H9 (cell line): ENCODE measurements around the gene SYNGR4. TPM values are rescaled to one million over a fixed set of nuclear protein-coding genes. Genes with fewer than 3 reads are reported as not detected.

Experiments used
- DNase-seq: peaks from one replicate; pipeline ENCODE4 v3.0.0-alpha.2; 2017
- H2AFZ ChIP-seq: one replicate; pipeline ENCODE4 v1.6.1; 2013; ENCODE audit warnings: mild to moderate bottlenecking, low read length, control low read depth, moderate library complexity
- H2AK5ac ChIP-seq: 2 replicates; pipeline ENCODE4 v1.6.1; 2013; ENCODE audit warnings: low read length, control low read depth, mixed read lengths; ENCODE audit not compliant: insufficient read length
- H2BK120ac ChIP-seq: one replicate; pipeline ENCODE4 v1.6.1; 2013; ENCODE audit warnings: low read depth, mild to moderate bottlenecking, low read length, control low read depth, inconsistent platforms; ENCODE audit not compliant: poor library complexity, severe bottlenecking
- H2BK12ac ChIP-seq: 2 replicates; pipeline ENCODE4 v1.6.1; 2013; ENCODE audit warnings: low read length, control low read depth, mixed read lengths, low read depth; ENCODE audit not compliant: insufficient read length
- H2BK15ac ChIP-seq: 2 replicates; pipeline ENCODE4 v1.6.1; 2013; ENCODE audit warnings: low read depth, low read length, control low read depth
- H2BK20ac ChIP-seq: one replicate; pipeline ENCODE4 v1.6.1; 2013; ENCODE audit warnings: low read depth, mild to moderate bottlenecking, low read length, control low read depth, inconsistent platforms; ENCODE audit not compliant: poor library complexity, severe bottlenecking
- H2BK5ac ChIP-seq: 2 replicates; pipeline ENCODE4 v1.6.1; 2013; ENCODE audit warnings: low read length, control low read depth, mixed read lengths; ENCODE audit not compliant: insufficient read length
- H3K14ac ChIP-seq: 2 replicates; pipeline ENCODE4 v1.6.1; 2013; ENCODE audit warnings: low read length, control low read depth; ENCODE audit not compliant: insufficient read depth
- H3K18ac ChIP-seq: 2 replicates; pipeline ENCODE4 v1.6.1; 2013; ENCODE audit warnings: low read depth, mild to moderate bottlenecking, mixed read lengths, low read length, control low read depth; ENCODE audit not compliant: insufficient read length
- H3K23ac ChIP-seq: 2 replicates; pipeline ENCODE4 v1.6.1; 2013; ENCODE audit warnings: low read length, control low read depth, mixed read lengths, low read depth; ENCODE audit not compliant: insufficient read length
- H3K23me2 ChIP-seq: 2 replicates; pipeline ENCODE4 v1.6.1; 2013; ENCODE audit warnings: low read depth, mild to moderate bottlenecking, mixed read lengths, low read length, control low read depth; ENCODE audit not compliant: insufficient read length, poor library complexity, severe bottlenecking
- H3K27ac ChIP-seq: 2 replicates; pipeline ENCODE4 v1.5.1; 2013; ENCODE audit warnings: low read length, control low read depth, mixed read lengths, low read depth; ENCODE audit not compliant: insufficient read length
- H3K27me3 ChIP-seq: 2 replicates; pipeline ENCODE4 v1.6.1; 2013; ENCODE audit warnings: low read length, control low read depth, inconsistent platforms; ENCODE audit not compliant: insufficient read depth
- H3K4ac ChIP-seq: 2 replicates; pipeline ENCODE4 v1.6.1; 2013; ENCODE audit warnings: low read depth, mild to moderate bottlenecking, control low read depth, inconsistent platforms, low read length, moderate library complexity
- H3K4me1 ChIP-seq: 2 replicates; pipeline ENCODE4 v1.6.1; 2013; ENCODE audit warnings: low read length, control low read depth, inconsistent platforms; ENCODE audit not compliant: insufficient read depth
- H3K4me2 ChIP-seq: 2 replicates; pipeline ENCODE4 v1.6.1; 2013; ENCODE audit warnings: low read length, control low read depth, mixed read lengths; ENCODE audit not compliant: insufficient read length, insufficient read depth
- H3K56ac ChIP-seq: 2 replicates; pipeline ENCODE4 v1.6.1; 2013; ENCODE audit warnings: low read depth, mild to moderate bottlenecking, mixed read lengths, low read length, control low read depth; ENCODE audit not compliant: insufficient read length
- H3K79me1 ChIP-seq: 2 replicates; pipeline ENCODE4 v1.6.1; 2013; ENCODE audit warnings: low read depth, mild to moderate bottlenecking, moderate library complexity, low read length, control low read depth, inconsistent platforms; ENCODE audit not compliant: insufficient read depth, poor library complexity, severe bottlenecking
- H3K79me2 ChIP-seq: 2 replicates; pipeline ENCODE4 v1.6.1; 2013; ENCODE audit warnings: low read length, control low read depth, inconsistent platforms; ENCODE audit not compliant: insufficient read depth
- H3K9ac ChIP-seq: 2 replicates; pipeline ENCODE4 v1.6.1; 2013; ENCODE audit warnings: low read length, control low read depth, mixed read lengths; ENCODE audit not compliant: insufficient read length; ENCODE audit errors: extremely low read depth
- H3K9me3 ChIP-seq: one replicate; pipeline ENCODE4 v1.6.1; 2013; ENCODE audit warnings: low read depth, low read length, inconsistent platforms; ENCODE audit not compliant: control insufficient read depth
- H3T11ph ChIP-seq: one replicate; pipeline ENCODE4 v1.6.1; 2013; ENCODE audit warnings: mild to moderate bottlenecking, low read length, control low read depth, inconsistent platforms
- H4K20me1 ChIP-seq: one replicate; pipeline ENCODE4 v1.6.1; 2013; ENCODE audit not compliant: control insufficient read depth, insufficient read length, insufficient read depth
- H4K5ac ChIP-seq: 2 replicates; pipeline ENCODE4 v1.6.1; 2013; ENCODE audit warnings: low read depth, mild to moderate bottlenecking, mixed read lengths, low read length, control low read depth; ENCODE audit not compliant: insufficient read length
- H4K8ac ChIP-seq: replicated peaks from 2 replicates; pipeline ENCODE4 v1.6.1; 2013; ENCODE audit warnings: low read length, control low read depth, mixed read lengths, low read depth; ENCODE audit not compliant: insufficient read length
- H4K91ac ChIP-seq: 2 replicates; pipeline ENCODE4 v1.6.1; 2013; ENCODE audit warnings: low read depth, mild to moderate bottlenecking, moderate library complexity, mixed read lengths, low read length, control low read depth; ENCODE audit not compliant: insufficient read length
- H3K27ac Mint-ChIP-seq, 3 experiments: 2 replicates in 2 of 3; 3 replicates in 1 of 3; pipeline ENCODE4 v1.8.0; 2020 to 2021; ENCODE audit warnings: mixed read lengths in 3 of 3, mild to moderate bottlenecking in 1 of 3, moderate library complexity in 1 of 3
- H3K27me3 Mint-ChIP-seq: 2 replicates; pipeline ENCODE4 v1.8.0; 2021; ENCODE audit warnings: low read depth, mild to moderate bottlenecking, moderate library complexity, mixed read lengths
- H3K36me3 Mint-ChIP-seq, 3 experiments: 2 replicates in 2 of 3; 3 replicates in 1 of 3; pipeline ENCODE4 v1.8.0; 2020 to 2021; ENCODE audit warnings: low read depth in 3 of 3, mixed read lengths in 3 of 3; ENCODE audit not compliant: insufficient read depth in 1 of 3
- H3K4me1 Mint-ChIP-seq, 2 experiments: 2 replicates each; pipeline ENCODE4 v1.8.0; 2020; ENCODE audit warnings: mixed read lengths in 2 of 2
- H3K4me3 Mint-ChIP-seq, 2 experiments: 2 replicates in 1 of 2; 3 replicates in 1 of 2; pipeline ENCODE4 v1.8.0; 2020 to 2021; ENCODE audit warnings: mild to moderate bottlenecking in 2 of 2, mixed read lengths in 2 of 2, moderate library complexity in 1 of 2
- H3K9me3 Mint-ChIP-seq, 2 experiments: 2 replicates in 1 of 2; 3 replicates in 1 of 2; pipeline ENCODE4 v1.8.0; 2020; ENCODE audit warnings: mild to moderate bottlenecking in 2 of 2, mixed read lengths in 2 of 2, moderate library complexity in 1 of 2
- WGBS: extraction: QIAGEN DNeasy Blood & Tissue Kit; methylation state at CpG from one replicate; pipeline ENCODE4 v1.1.7; 2013; ENCODE audit warnings: missing lambda C conversion rate, low lambda C conversion rate, mixed read lengths; ENCODE audit not compliant: insufficient read length; ENCODE audit errors: extremely low coverage; 5-methylcytosine and 5-hydroxymethylcytosine counted together
- total RNA-seq: library from RNA; stranded (reverse); gene quantifications from 2 replicates; pipeline ENCODE4 v1.2.1, GENCODE V29; 2021
- TF ChIP-seq, protein P1 (sequence below): fragments of 200-600 bp; sonication (generic); conservative IDR thresholded peaks from 3 replicates; pipeline ENCODE4 v1.8.0; 2021; ENCODE audit warnings: antibody characterized with exemption, mild to moderate bottlenecking

SYNGR4 gene
- total RNA-seq, 1 experiment from 2014 or later, result 0.31 TPM

DNA sequence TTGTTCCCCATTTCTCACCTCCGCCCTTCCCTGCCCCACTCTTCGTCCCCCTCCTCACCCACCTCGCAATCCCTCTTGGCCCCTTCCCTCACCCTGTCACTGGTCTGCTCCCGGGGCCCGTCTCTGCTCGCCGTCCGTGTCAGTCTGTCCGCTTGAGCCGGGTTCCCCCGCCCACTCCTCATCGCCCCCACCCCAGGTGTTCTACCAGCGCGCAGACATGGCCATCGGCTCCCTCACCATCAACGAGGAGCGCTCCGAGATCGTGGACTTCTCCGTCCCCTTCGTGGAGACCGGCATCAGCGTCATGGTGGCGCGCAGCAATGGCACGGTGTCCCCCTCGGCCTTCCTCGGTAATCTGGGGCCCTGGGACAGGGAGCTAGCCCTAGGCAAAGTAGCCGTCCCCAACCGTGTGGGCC, 51.6 kb downstream of the SYNGR4 start:
- Mint-ChIP-seq H3K9me3 (no peaks in the 10 kb centered on the region), H3K4me3 (peak overlapping the region in 1 of 2 experiments; percentile 23; a peak in 1 of 5 replicates), H3K4me1 (peaks cover 22 to 33% of the 10 kb centered on the region in 2 experiments), H3K27ac (no peak overlapping the region), H3K36me3 (peaks cover 0 to 12% (median 9%) of the 10 kb centered on the region in 3 experiments; a peak in 4 of 7 replicates), H3K27me3 (no peaks in the 10 kb centered on the region)
- no peak overlapping the region for H2BK120ac ChIP-seq
- no peak overlapping the region for H4K5ac ChIP-seq
- no peak overlapping the region for H2AFZ ChIP-seq
- DNase-seq, result no peak
- no peak overlapping the region for H3K14ac ChIP-seq
- H2AK5ac ChIP-seq, result no peak overlapping the region
- H2BK15ac ChIP-seq, result no peak overlapping the region
- H3K9me3 ChIP-seq, result no peaks in the 10 kb centered on the region
- H3K4ac ChIP-seq, result no peak overlapping the region
- TF ChIP-seq, protein P1, sequence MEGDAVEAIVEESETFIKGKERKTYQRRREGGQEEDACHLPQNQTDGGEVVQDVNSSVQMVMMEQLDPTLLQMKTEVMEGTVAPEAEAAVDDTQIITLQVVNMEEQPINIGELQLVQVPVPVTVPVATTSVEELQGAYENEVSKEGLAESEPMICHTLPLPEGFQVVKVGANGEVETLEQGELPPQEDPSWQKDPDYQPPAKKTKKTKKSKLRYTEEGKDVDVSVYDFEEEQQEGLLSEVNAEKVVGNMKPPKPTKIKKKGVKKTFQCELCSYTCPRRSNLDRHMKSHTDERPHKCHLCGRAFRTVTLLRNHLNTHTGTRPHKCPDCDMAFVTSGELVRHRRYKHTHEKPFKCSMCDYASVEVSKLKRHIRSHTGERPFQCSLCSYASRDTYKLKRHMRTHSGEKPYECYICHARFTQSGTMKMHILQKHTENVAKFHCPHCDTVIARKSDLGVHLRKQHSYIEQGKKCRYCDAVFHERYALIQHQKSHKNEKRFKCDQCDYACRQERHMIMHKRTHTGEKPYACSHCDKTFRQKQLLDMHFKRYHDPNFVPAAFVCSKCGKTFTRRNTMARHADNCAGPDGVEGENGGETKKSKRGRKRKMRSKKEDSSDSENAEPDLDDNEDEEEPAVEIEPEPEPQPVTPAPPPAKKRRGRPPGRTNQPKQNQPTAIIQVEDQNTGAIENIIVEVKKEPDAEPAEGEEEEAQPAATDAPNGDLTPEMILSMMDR, result no peak
- no peak overlapping the region for H3K9ac ChIP-seq
- no peak overlapping the region for H3K27ac ChIP-seq
- H4K8ac ChIP-seq, result no peak overlapping the region
- H3K27me3 ChIP-seq, result no peaks in the 10 kb centered on the region
- H2BK5ac ChIP-seq, result no peak overlapping the region
- peaks cover 3% of the 10 kb centered on the region; the same call in 1 of the 2 replicates for H3K4me1 ChIP-seq
- no peak overlapping the region for H3K23ac ChIP-seq
- WGBS, result no CpG with 5 or more reads among the region's 30 CpGs
- no peak overlapping the region for H3T11ph ChIP-seq
- no peaks in the 10 kb centered on the region for H3K79me2 ChIP-seq
- H3K79me1 ChIP-seq, result no peaks in the 10 kb centered on the region
- no peak overlapping the region for H4K91ac ChIP-seq
- H2BK12ac ChIP-seq, result no peak overlapping the region
- H3K4me2 ChIP-seq, result no peak overlapping the region
- no peak overlapping the region for H3K56ac ChIP-seq
- H3K18ac ChIP-seq, result no peak overlapping the region
- peaks cover 3% of the 10 kb centered on the region for H4K20me1 ChIP-seq
- H2BK20ac ChIP-seq, result no peak overlapping the region
- H3K23me2 ChIP-seq, result no peaks in the 10 kb centered on the region
